ENCODE measurements around the gene NR2E1. TPM values are rescaled to one million over a fixed set of nuclear protein-coding genes. Genes with fewer than 3 reads are reported as not detected.

Gene NR2E1
- total and polyA plus RNA-seq, 10 of the 15 experiments (the other 5 are each of a cell fraction or from before 2014, with no cell fraction given), result not detected

DNA sequence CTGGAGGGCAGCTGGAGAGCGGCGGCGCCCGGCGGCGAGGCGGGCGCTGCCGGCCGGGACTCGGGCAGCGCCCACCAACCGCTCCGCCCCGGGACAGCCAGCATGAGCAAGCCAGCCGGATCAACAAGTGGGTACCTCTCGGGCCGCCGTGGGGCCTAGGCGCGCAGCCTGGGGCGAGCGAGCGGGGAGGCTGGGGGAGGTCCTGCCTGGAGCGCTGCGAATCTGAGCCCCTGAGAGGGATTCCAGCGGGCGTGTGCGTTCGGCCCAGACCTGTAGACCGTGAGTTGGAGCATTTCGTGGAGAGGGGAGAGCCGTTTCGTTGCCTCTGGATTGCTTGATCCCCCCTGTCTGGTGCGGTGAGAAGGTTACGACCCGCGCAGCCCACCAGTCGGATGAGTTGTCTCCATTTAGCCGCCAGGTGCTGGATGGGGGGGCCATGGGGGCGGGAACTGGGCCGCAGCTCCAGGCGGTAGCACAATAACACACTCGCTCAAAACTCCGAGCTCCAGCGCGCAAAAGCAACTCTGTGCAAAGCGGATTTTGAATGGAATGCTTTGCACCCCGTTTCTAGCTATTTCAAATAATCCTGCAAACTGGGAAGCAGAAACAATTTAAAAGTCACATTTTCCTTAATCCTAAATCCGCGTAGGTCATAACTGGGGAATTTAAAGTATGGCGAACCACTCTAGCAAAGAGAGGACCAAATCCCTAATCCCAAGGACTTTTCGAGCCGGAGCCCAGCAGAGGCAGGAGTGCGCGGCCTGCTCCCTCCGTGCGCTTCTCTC is 1.0 kb downstream of the NR2E1 start:
- in situ Hi-C loops (cut with MboI) (no loop called here), intact Hi-C loops (cut with micrococcal nuclease; ENCODE audit: unreplicated experiment) (no loop called here)
- Histone ChIP-seq H3K4me2 (ENCODE audit: control insufficient read depth, insufficient read depth) (no peak overlapping the region), H4K20me1 (ENCODE audit: control insufficient read depth, insufficient read depth) (no peaks in the 10 kb centered on the region), H3K27me3 (replicated peaks in 1 of 2; ENCODE audit: control insufficient read depth in 2 of 2, insufficient read depth in 2 of 2, low read length in 1 of 2) (peaks cover 36 to 38% of the 10 kb centered on the region in 2 experiments), H3K27ac (ENCODE audit: control insufficient read depth, insufficient read depth) (no peak overlapping the region), H2AFZ (ENCODE audit: control insufficient read depth, low read depth, low read length) (no peak overlapping the region), H3K79me2 (ENCODE audit: control insufficient read depth, insufficient read depth, low read length) (no peaks in the 10 kb centered on the region), H3K4me1 (ENCODE audit: control insufficient read depth, insufficient read depth, low read length) (no peaks in the 10 kb centered on the region), H3K9me3 (replicated peaks; ENCODE audit: control insufficient read depth, insufficient read depth, low read length) (no peaks in the 10 kb centered on the region; the same call in 2 of the 3 replicates), H3K36me3 (ENCODE audit: control insufficient read depth in 2 of 2, insufficient read depth in 2 of 2, low read length in 1 of 2) (no peaks in the 10 kb centered on the region), H3K4me3 (no peak overlapping the region), H3K9ac (ENCODE audit: control insufficient read depth, insufficient read depth, low read length) (no peak overlapping the region)
- POLR2A ChIA-PET, result no interaction called here
- no peak for ATAC-seq
- SMC1A ChIA-PET (ENCODE audit: uncharacterized antibody, unreplicated experiment), result no interaction called here
- DNase-seq (ENCODE audit: low read depth, low spot score), result no peak
- CTCF ChIA-PET, result no interaction called here
- TF ChIP-seq SUPT20H (IDR thresholded peaks at IDR 0.05; ENCODE audit: borderline replicate concordance, control insufficient read depth, low read depth, low read length), result no peak
- peak; percentile 3 for TF ChIP-seq SUZ12 (IDR thresholded peaks at IDR 0.05; ENCODE audit: unreplicated experiment)
- TF ChIP-seq HDGF (IDR thresholded peaks at IDR 0.05), result no peak
- no peak for TF ChIP-seq ZSCAN29 (IDR thresholded peaks at IDR 0.05)
- RAD21 ChIA-PET (ENCODE audit: unreplicated experiment), result no interaction called here
- FAIRE-seq, result no peak
- WGBS (ENCODE audit: insufficient coverage, insufficient replicate concordance, low lambda C conversion rate, missing lambda C conversion rate), result 32% methylated on average over 49 of the region's 58 CpGs
- BruUV-seq (replicated peaks), result no TSS peak

DNA sequence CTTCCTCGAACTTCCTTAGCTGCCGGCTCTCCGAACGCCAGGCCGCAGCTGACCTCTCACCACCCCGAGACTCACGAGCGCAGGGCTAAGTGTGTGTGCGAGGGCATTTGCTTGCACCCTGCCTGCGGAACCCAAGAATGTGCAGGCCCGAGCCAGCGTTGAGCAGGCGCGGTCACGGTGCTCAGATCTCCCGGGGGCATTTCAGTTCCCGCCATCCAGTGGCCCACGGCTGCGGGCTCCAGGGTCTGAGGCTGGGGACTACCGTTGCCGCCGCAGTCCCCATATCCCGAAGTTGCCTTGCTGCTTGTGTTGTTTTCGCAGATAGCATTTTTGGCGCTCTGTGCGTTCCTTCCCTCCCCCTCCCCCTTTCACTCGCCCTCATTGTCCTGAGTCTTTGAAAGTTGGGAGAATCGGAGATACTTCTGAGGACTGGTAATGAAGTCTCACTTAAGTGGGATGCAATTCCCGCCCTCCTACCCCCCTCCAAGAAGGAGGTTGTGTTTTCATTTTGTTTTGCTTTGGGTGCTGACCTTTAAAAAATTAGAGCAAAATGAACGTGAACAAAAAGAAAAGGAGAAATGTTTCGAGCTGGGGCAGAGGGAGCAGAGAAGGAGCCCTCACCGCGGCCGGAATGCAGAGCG is 1.7 kb downstream of the NR2E1 start:
- Histone ChIP-seq H2AFZ (ENCODE audit: control insufficient read depth, low read depth, low read length) (no peak overlapping the region), H3K36me3 (ENCODE audit: control insufficient read depth in 2 of 2, insufficient read depth in 2 of 2, low read length in 1 of 2) (no peaks in the 10 kb centered on the region), H3K27me3 (replicated peaks in 1 of 2; ENCODE audit: control insufficient read depth in 2 of 2, insufficient read depth in 2 of 2, low read length in 1 of 2) (peaks cover 38 to 42% of the 10 kb centered on the region in 2 experiments), H3K9ac (ENCODE audit: control insufficient read depth, insufficient read depth, low read length) (no peak overlapping the region), H3K79me2 (ENCODE audit: control insufficient read depth, insufficient read depth, low read length) (no peaks in the 10 kb centered on the region), H3K4me3 (no peak overlapping the region), H3K4me2 (ENCODE audit: control insufficient read depth, insufficient read depth) (no peak overlapping the region), H4K20me1 (ENCODE audit: control insufficient read depth, insufficient read depth) (no peaks in the 10 kb centered on the region), H3K4me1 (ENCODE audit: control insufficient read depth, insufficient read depth, low read length) (no peaks in the 10 kb centered on the region), H3K27ac (ENCODE audit: control insufficient read depth, insufficient read depth) (no peak overlapping the region), H3K9me3 (replicated peaks; ENCODE audit: control insufficient read depth, insufficient read depth, low read length) (no peaks in the 10 kb centered on the region; the same call in 2 of the 3 replicates)
- SMC1A ChIA-PET (ENCODE audit: uncharacterized antibody, unreplicated experiment), result no interaction called here
- POLR2A ChIA-PET, result no interaction called here
- WGBS (ENCODE audit: insufficient coverage, insufficient replicate concordance, low lambda C conversion rate, missing lambda C conversion rate), result 13% methylated on average over 35 of the region's 35 CpGs
- intact Hi-C loops (cut with micrococcal nuclease; ENCODE audit: unreplicated experiment), result no loop called here
- FAIRE-seq (no peak), ATAC-seq (no peak), DNase-seq (ENCODE audit: low read depth, low spot score) (no peak)
- in situ Hi-C loops (cut with MboI), result no loop called here
- RAD21 ChIA-PET (ENCODE audit: unreplicated experiment), result no interaction called here
- no TSS peak for BruUV-seq (replicated peaks)
- CTCF ChIA-PET, result no interaction called here
- no peak for TF ChIP-seq HDGF (IDR thresholded peaks at IDR 0.05)
- no peak for TF ChIP-seq KAT2A (conservative IDR thresholded peaks at IDR 0.05; ENCODE audit: control insufficient read depth, low read depth, low read length)
- TF ChIP-seq, protein P1, sequence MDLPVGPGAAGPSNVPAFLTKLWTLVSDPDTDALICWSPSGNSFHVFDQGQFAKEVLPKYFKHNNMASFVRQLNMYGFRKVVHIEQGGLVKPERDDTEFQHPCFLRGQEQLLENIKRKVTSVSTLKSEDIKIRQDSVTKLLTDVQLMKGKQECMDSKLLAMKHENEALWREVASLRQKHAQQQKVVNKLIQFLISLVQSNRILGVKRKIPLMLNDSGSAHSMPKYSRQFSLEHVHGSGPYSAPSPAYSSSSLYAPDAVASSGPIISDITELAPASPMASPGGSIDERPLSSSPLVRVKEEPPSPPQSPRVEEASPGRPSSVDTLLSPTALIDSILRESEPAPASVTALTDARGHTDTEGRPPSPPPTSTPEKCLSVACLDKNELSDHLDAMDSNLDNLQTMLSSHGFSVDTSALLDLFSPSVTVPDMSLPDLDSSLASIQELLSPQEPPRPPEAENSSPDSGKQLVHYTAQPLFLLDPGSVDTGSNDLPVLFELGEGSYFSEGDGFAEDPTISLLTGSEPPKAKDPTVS (IDR thresholded peaks at IDR 0.05; ENCODE audit: low read depth, low read length), result no peak
- TF ChIP-seq IKZF1 (conservative IDR thresholded peaks at IDR 0.05), result no peak
- no peak for TF ChIP-seq ETV6 (conservative IDR thresholded peaks at IDR 0.05 in 1 of 2, IDR thresholded peaks at IDR 0.05 in 1 of 2; ENCODE audit: borderline replicate concordance in 1 of 2, low read depth in 1 of 2)
- TF ChIP-seq ZNF217 (IDR thresholded peaks at IDR 0.05), result no peak

All from GM12878 (cell line).